ENCODE measurements around the gene SLC35A3. TPM values are rescaled to one million over a fixed set of nuclear protein-coding genes. Genes with fewer than 3 reads are reported as not detected.

The SLC35A3 gene
- total and polyA plus RNA-seq, 3 donors from 2014 or later: 6.6 to 17.6 (median 17.1) TPM

DNA sequence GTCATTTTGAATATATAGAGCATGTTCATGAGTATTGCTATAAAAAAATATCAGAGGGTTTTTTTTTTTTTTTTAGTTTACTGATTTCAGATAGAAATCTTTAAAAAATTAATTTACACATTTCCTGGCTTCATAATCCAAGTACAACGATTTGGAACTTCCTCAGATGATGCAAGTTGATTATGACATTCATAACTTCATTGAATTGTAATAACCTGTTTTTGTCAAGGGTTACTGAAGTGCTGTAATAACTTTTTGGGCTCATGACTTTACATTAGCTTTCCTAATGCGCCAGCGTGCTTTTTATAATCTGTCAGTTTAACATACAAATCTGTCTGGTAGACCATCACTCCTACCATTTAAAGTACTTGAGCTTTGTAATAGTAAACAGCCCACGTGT, 81.6 kb downstream of the SLC35A3 start:
- 82 to 85% methylated on average over 4 of the region's 4 CpGs for WGBS, 2 donors
- Histone ChIP-seq H3K36me3 (ENCODE audit: low read depth, missing control alignments) (no peaks in the 10 kb centered on the region), H3K27me3 (no peaks in the 10 kb centered on the region), H3K4me3 (no peak overlapping the region), H3K9me3 (no peaks in the 10 kb centered on the region), H3K4me1 (peaks cover 9% of the 10 kb centered on the region), H3K27ac (no peak overlapping the region)
- TF ChIP-seq, protein P1, sequence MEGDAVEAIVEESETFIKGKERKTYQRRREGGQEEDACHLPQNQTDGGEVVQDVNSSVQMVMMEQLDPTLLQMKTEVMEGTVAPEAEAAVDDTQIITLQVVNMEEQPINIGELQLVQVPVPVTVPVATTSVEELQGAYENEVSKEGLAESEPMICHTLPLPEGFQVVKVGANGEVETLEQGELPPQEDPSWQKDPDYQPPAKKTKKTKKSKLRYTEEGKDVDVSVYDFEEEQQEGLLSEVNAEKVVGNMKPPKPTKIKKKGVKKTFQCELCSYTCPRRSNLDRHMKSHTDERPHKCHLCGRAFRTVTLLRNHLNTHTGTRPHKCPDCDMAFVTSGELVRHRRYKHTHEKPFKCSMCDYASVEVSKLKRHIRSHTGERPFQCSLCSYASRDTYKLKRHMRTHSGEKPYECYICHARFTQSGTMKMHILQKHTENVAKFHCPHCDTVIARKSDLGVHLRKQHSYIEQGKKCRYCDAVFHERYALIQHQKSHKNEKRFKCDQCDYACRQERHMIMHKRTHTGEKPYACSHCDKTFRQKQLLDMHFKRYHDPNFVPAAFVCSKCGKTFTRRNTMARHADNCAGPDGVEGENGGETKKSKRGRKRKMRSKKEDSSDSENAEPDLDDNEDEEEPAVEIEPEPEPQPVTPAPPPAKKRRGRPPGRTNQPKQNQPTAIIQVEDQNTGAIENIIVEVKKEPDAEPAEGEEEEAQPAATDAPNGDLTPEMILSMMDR (IDR thresholded peaks at IDR 0.05): no peak
- no peak for TF ChIP-seq POLR2A (IDR thresholded peaks at IDR 0.05)
- intact Hi-C loops (cut with DNase I; ENCODE audit: low total_unique reads): no loop called here
- DNase-seq: no peak

DNA sequence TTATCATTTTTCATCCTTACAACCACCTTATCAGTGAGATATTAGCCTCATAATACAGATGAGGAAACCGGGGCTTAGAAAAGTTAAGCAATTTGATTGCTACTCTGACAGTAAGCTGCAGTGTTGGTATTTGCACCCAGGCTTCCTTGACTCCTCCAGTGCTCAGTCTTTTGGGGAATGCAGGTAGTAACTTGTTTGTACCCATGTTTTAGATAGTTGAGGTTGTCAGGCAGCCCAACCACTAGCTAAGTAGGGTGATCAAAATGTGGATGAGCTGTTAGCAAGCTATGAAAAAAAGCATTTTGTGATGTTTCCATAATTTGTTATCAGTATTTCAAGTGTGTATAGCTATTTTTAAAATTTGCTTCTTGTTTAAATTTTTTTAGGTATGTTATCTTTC, 82.1 kb downstream of the SLC35A3 start:
- no peaks in the 10 kb centered on the region for H3K27me3 ChIP-seq
- H3K4me3 ChIP-seq: no peak overlapping the region
- no peak for TF ChIP-seq POLR2A (IDR thresholded peaks at IDR 0.05)
- TF ChIP-seq, protein P1 (IDR thresholded peaks at IDR 0.05): no peak
- H3K27ac ChIP-seq: no peak overlapping the region
- no peaks in the 10 kb centered on the region for H3K36me3 ChIP-seq (ENCODE audit: low read depth, missing control alignments)
- no peaks in the 10 kb centered on the region for H3K9me3 ChIP-seq
- intact Hi-C loops (cut with DNase I; ENCODE audit: low total_unique reads): no loop called here
- no peak for DNase-seq
- 82 to 92% methylated on average over 1 of the region's 1 CpG for WGBS, 2 donors
- peaks cover 9% of the 10 kb centered on the region for H3K4me1 ChIP-seq

DNA sequence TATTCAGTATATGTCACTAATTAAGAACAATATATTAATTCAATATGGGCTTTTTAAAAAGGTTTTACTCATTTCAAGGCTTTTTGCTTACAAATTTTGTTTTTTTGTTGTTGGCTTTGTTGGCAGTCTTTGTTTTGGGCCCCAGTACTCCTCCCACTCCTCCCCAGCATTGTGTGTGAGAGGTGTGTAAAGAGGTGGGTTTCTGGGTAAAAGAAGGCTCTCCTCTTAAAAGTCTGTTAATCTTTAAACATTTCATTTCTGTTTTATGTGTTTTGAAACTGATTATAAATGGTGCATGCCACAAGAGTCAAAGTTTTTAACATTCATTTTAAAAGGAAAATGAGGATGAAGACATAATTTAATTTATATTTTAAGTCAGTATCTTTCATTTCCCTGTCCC, 83.3 kb downstream of the SLC35A3 start:
- Histone ChIP-seq H3K36me3 (ENCODE audit: low read depth, missing control alignments) (no peaks in the 10 kb centered on the region), H3K4me1 (peaks cover 9% of the 10 kb centered on the region), H3K27me3 (no peaks in the 10 kb centered on the region), H3K4me3 (no peak overlapping the region), H3K27ac (no peak overlapping the region), H3K9me3 (no peaks in the 10 kb centered on the region)
- intact Hi-C loops (cut with DNase I; ENCODE audit: low total_unique reads): no loop called here
- TF ChIP-seq POLR2A (IDR thresholded peaks at IDR 0.05): no peak
- TF ChIP-seq, protein P1 (IDR thresholded peaks at IDR 0.05): no peak
- DNase-seq: no peak

DNA sequence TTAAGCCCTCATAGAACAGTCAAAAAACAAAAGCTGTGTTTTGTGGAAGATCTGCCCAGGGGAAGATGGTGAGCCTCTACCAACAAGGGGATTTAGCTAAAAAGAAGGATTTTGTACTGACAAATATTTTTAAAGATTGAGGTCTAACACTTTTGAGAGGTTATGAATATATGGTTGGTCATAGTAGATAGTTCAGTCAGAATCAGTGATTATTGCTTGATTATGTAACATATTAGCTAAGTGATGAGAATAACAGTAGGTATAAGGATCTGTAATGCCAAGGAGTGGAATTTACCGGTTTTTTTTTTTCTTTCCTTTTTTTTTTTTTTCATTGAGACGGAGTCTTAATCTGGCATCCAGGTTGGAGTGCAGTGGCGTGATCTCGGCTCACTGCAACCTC, 83.9 kb downstream of the SLC35A3 start:
- TF ChIP-seq, protein P1 (IDR thresholded peaks at IDR 0.05): no peak
- no peak for TF ChIP-seq POLR2A (IDR thresholded peaks at IDR 0.05)
- H3K9me3 ChIP-seq: no peaks in the 10 kb centered on the region
- WGBS, 2 donors: 92 to 95% methylated on average over 4 of the region's 4 CpGs
- no peak for DNase-seq
- no peak overlapping the region for H3K27ac ChIP-seq
- peaks cover 3% of the 10 kb centered on the region for H3K4me1 ChIP-seq
- intact Hi-C loops (cut with DNase I; ENCODE audit: low total_unique reads): no loop called here
- H3K36me3 ChIP-seq (ENCODE audit: low read depth, missing control alignments): no peaks in the 10 kb centered on the region
- H3K27me3 ChIP-seq: no peaks in the 10 kb centered on the region
- H3K4me3 ChIP-seq: no peak overlapping the region

DNA sequence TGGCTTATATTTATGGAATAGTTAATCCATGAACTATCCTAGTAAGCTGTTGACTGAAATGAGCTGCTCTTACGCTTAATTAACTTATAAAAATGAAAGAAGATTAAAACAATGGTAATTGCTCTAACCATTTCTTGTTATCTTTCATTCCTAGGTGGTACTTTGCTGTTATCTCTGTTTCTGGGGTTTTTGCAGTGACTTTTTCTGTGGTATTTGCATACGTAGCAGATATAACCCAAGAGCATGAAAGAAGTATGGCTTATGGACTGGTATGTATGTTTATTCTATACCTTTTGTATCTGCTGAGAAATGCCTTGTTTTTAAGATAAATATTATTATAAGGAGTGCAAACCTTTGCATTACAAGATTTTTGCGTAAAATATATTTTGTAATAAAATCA, 91.9 kb downstream of the SLC35A3 start:
- Histone ChIP-seq H3K27me3 (no peaks in the 10 kb centered on the region), H3K4me1 (no peaks in the 10 kb centered on the region), H3K27ac (no peak overlapping the region), H3K4me3 (no peak overlapping the region), H3K9me3 (no peaks in the 10 kb centered on the region), H3K36me3 (ENCODE audit: low read depth, missing control alignments) (no peaks in the 10 kb centered on the region)
- no peak for DNase-seq
- 89 to 92% methylated on average over 3 of the region's 3 CpGs for WGBS, 2 donors
- TF ChIP-seq, protein P1 (IDR thresholded peaks at IDR 0.05): no peak
- TF ChIP-seq POLR2A (IDR thresholded peaks at IDR 0.05): no peak
- intact Hi-C loops (cut with DNase I; ENCODE audit: low total_unique reads): no loop called here

Data from testis (tissue), 3 donors.